ENCODE measurements around the gene SPOCD1. TPM values are rescaled to one million over a fixed set of nuclear protein-coding genes. Genes with fewer than 3 reads are reported as not detected.

Gene SPOCD1
- total and polyA plus RNA-seq, 5 donors from 2014 or later, result 1.1 TPM; not detected in 4

DNA sequence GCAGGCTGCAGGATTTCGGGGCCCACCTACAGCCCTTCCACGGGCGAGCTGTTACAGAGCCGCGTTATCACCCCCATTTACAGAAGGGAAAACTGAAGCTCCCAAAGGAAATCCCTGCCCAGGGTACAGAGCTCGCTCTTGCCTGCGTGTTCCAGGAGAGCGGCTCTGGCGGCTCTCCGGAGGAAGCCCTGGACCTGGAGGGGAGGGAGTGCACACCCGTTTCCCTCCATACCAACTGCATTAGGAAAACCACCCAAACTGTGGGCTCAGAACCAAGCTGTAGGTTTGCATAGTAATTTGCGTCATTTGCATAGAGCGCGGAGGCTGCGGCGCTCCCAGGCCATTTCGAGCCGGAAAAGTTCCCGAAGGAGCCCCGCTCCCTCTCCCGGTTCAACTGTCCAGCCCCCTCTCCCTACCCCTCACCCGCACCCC, 27.0 kb downstream of the SPOCD1 start:
- Mint-ChIP-seq H3K27me3 (no peaks in the 10 kb centered on the region), H3K4me3 (peak overlapping the region; percentile 84 to 94 (median 94)), H3K4me1 (peaks cover 0 to 15% (median 7%) of the 10 kb centered on the region in 4 donors), H3K27ac (peak overlapping the region in 2 of 3 donors; percentile 93 to 97), H3K9me3 (peaks cover 0 to 2% (median 0%) of the 10 kb centered on the region in 7 donors), H3K36me3 (no peaks in the 10 kb centered on the region)
- Histone ChIP-seq H3K4me3 (ENCODE audit: low read depth, low read length) (peak overlapping the region; percentile 83), H3K9me3 (ENCODE audit: control insufficient read depth in 2 of 2, low read length in 2 of 2) (no peaks in the 10 kb centered on the region), H3K27ac (ENCODE audit: insufficient read depth, low read length, poor library complexity, severe bottlenecking) (peak overlapping the region; percentile 82), H3K4me1 (ENCODE audit: control insufficient read depth, insufficient read depth, low read length, poor library complexity, severe bottlenecking) (peaks cover 19% of the 10 kb centered on the region), H3K36me3 (ENCODE audit: control insufficient read depth, insufficient read depth, low read length) (no peaks in the 10 kb centered on the region), H3K27me3 (ENCODE audit: control insufficient read depth, insufficient read depth, low read length) (peaks cover 4% of the 10 kb centered on the region)
- ATAC-seq (ENCODE audit: low read depth in 2 of 2), result peak; percentile 33 to 38
- no peak for DNase-seq

DNA sequence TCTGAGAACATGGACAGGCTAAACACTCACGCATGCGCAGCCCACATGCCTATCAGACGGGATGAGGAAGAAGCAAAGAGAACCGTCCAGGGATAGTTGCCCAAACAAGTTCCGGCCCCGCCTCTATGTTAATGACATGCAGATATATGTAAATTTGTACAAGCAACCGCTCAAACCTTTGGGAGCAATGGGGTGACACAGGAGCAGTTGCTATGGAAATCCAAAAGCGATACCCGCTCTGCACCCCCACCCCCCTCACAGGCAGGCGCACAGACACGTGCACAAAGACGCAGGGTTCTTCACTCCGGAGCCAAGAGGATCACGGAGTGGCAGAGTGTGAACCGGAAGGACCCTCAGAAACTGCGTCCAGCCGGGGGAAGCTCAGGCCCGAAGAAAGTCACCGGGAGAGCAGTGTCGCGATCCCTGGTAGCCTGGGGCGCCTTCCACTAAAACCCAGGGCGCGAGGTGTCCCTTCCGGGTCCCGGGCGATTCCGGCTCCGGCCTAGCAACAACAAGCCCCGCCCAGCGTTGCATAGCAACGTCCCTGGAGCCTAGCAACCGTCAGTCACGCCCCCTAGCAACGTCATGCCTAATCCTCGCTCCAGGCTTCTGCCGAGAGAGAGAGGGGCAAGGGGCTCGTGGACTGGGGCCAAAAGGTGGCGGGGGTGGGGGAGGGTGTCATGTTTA, 27.5 kb downstream of the SPOCD1 start:
- peaks cover 4% of the 10 kb centered on the region for H3K27me3 ChIP-seq (ENCODE audit: control insufficient read depth, insufficient read depth, low read length)
- H3K27me3 Mint-ChIP-seq, result no peaks in the 10 kb centered on the region
- DNase-seq (peak; percentile 84 to 90 (median 86)), ATAC-seq (ENCODE audit: low read depth in 2 of 2) (peak; percentile 64 to 66)
- H3K27ac ChIP-seq (ENCODE audit: insufficient read depth, low read length, poor library complexity, severe bottlenecking), result peak overlapping the region; percentile 82
- H3K4me1 ChIP-seq (ENCODE audit: control insufficient read depth, insufficient read depth, low read length, poor library complexity, severe bottlenecking), result peaks cover 19% of the 10 kb centered on the region
- peaks cover 0 to 15% (median 7%) of the 10 kb centered on the region in 4 donors for H3K4me1 Mint-ChIP-seq
- peaks cover 0 to 2% (median 0%) of the 10 kb centered on the region in 7 donors for H3K9me3 Mint-ChIP-seq
- peak overlapping the region; percentile 83 for H3K4me3 ChIP-seq (ENCODE audit: low read depth, low read length)
- H3K36me3 ChIP-seq (ENCODE audit: control insufficient read depth, insufficient read depth, low read length), result no peaks in the 10 kb centered on the region
- no peaks in the 10 kb centered on the region for H3K9me3 ChIP-seq (ENCODE audit: control insufficient read depth in 2 of 2, low read length in 2 of 2)
- H3K27ac Mint-ChIP-seq, result peak overlapping the region; percentile 93 to 97 (median 96)
- H3K4me3 Mint-ChIP-seq, result peak overlapping the region; percentile 84 to 94 (median 94)
- no peaks in the 10 kb centered on the region for H3K36me3 Mint-ChIP-seq

- Histone ChIP-seq H3K36me3 (ENCODE audit: control insufficient read depth, insufficient read depth, low read length) (no peaks in the 10 kb centered on the region), H3K4me1 (ENCODE audit: control insufficient read depth, insufficient read depth, low read length, poor library complexity, severe bottlenecking) (peaks cover 19% of the 10 kb centered on the region), H3K4me3 (ENCODE audit: low read depth, low read length) (peak overlapping the region; percentile 83), H3K27me3 (ENCODE audit: control insufficient read depth, insufficient read depth, low read length) (peaks cover 4% of the 10 kb centered on the region), H3K9me3 (ENCODE audit: control insufficient read depth in 2 of 2, low read length in 2 of 2) (no peaks in the 10 kb centered on the region), H3K27ac (ENCODE audit: insufficient read depth, low read length, poor library complexity, severe bottlenecking) (peak overlapping the region; percentile 82)
- Mint-ChIP-seq H3K36me3 (no peaks in the 10 kb centered on the region), H3K27ac (peak overlapping the region; percentile 93 to 97 (median 96)), H3K4me1 (peaks cover 0 to 15% (median 7%) of the 10 kb centered on the region in 4 donors), H3K27me3 (no peaks in the 10 kb centered on the region), H3K9me3 (no peaks in the 10 kb centered on the region), H3K4me3 (peak overlapping the region; percentile 84 to 94 (median 94))
- no peak for ATAC-seq (ENCODE audit: low read depth in 2 of 2)
- no peak for DNase-seq
These were observed 28.1 kb downstream of the SPOCD1 start for GRCh38 chr1:31787786-31788137.

DNA sequence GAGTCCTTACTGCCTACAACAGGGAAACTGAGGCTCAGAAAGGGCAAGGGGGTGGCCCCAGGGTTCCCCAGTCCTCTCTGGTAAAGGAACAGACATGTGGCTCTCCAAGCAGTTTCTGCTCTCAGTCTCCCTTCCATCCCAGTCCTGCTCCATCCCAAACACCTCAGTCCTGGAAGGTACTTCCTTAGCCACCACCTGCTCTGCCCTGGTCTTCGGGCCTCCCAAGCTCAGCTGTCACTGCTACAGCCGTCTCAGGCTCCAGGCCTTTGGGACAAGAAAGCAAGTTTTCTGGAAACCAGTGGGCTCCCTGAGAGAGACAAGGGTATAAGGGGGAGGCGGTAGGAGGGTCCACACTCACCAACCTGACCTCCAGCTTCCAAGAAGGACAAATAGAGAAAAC, 28.6 kb downstream of the SPOCD1 start:
- DNase-seq (no peak), ATAC-seq (ENCODE audit: low read depth in 2 of 2) (no peak)
- no peaks in the 10 kb centered on the region for H3K27me3 Mint-ChIP-seq
- no peaks in the 10 kb centered on the region for H3K36me3 ChIP-seq (ENCODE audit: control insufficient read depth, insufficient read depth, low read length)
- peak overlapping the region; percentile 82 for H3K27ac ChIP-seq (ENCODE audit: insufficient read depth, low read length, poor library complexity, severe bottlenecking)
- no peaks in the 10 kb centered on the region for H3K36me3 Mint-ChIP-seq
- H3K4me3 ChIP-seq (ENCODE audit: low read depth, low read length), result no peak overlapping the region
- H3K27me3 ChIP-seq (ENCODE audit: control insufficient read depth, insufficient read depth, low read length), result peaks cover 4% of the 10 kb centered on the region
- no peaks in the 10 kb centered on the region for H3K9me3 ChIP-seq (ENCODE audit: control insufficient read depth in 2 of 2, low read length in 2 of 2)
- H3K9me3 Mint-ChIP-seq, result no peaks in the 10 kb centered on the region
- peaks cover 19% of the 10 kb centered on the region for H3K4me1 ChIP-seq (ENCODE audit: control insufficient read depth, insufficient read depth, low read length, poor library complexity, severe bottlenecking)
- peaks cover 0 to 15% (median 7%) of the 10 kb centered on the region in 4 donors for H3K4me1 Mint-ChIP-seq
- H3K27ac Mint-ChIP-seq, result peak overlapping the region in 1 of 3 donors; percentile 93
- peak overlapping the region; percentile 84 to 94 (median 94) for H3K4me3 Mint-ChIP-seq

DNA sequence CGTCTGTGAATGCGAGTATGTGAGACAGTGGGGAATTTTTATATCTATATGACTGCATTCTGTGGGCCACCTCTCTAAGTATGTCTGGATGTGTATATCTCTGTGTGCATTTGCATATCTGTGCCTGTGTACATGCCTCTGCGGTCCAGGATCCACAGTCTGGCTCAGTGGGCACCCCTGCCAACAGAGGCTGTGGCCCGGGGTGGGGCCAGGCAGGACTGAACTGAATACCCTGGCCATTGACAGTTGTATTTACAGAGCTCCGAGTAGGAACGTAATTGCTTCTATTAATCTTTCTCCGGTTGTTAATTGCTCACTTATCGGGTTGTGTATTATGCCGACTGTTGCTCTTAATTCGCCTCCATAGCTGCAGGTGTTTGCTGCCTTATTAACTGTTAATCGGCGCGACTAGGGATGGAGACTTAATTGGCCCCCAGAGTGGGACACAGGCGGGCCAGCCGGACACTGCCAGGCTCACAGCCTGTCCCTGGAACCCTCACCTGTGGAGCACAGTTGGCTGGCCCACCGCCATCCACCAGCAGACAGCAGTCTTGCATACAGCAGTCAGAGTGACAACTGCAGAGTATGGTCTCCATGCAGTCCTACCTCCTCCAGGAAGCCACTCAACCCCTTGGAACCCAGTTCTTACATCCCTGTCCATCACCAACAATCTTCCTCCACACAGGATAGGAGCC, 29.3 kb downstream of the SPOCD1 start:
- peaks cover under 1% of the 10 kb centered on the region for H3K27me3 ChIP-seq (ENCODE audit: control insufficient read depth, insufficient read depth, low read length)
- Mint-ChIP-seq H3K36me3 (no peaks in the 10 kb centered on the region), H3K27me3 (no peaks in the 10 kb centered on the region), H3K4me1 (peaks cover 0 to 15% (median 7%) of the 10 kb centered on the region in 4 donors), H3K4me3 (peak overlapping the region in 2 of 4 donors; percentile 43 to 84), H3K9me3 (no peaks in the 10 kb centered on the region), H3K27ac (peak overlapping the region in 1 of 3 donors; percentile 18)
- no peaks in the 10 kb centered on the region for H3K36me3 ChIP-seq (ENCODE audit: control insufficient read depth, insufficient read depth, low read length)
- DNase-seq (peak in 1 of 3 donors; percentile 0), ATAC-seq (ENCODE audit: low read depth in 2 of 2) (no peak)
- H3K4me3 ChIP-seq (ENCODE audit: low read depth, low read length), result no peak overlapping the region
- no peaks in the 10 kb centered on the region for H3K9me3 ChIP-seq (ENCODE audit: control insufficient read depth in 2 of 2, low read length in 2 of 2)
- H3K4me1 ChIP-seq (ENCODE audit: control insufficient read depth, insufficient read depth, low read length, poor library complexity, severe bottlenecking), result peaks cover 19% of the 10 kb centered on the region
- no peak overlapping the region for H3K27ac ChIP-seq (ENCODE audit: insufficient read depth, low read length, poor library complexity, severe bottlenecking)

DNA sequence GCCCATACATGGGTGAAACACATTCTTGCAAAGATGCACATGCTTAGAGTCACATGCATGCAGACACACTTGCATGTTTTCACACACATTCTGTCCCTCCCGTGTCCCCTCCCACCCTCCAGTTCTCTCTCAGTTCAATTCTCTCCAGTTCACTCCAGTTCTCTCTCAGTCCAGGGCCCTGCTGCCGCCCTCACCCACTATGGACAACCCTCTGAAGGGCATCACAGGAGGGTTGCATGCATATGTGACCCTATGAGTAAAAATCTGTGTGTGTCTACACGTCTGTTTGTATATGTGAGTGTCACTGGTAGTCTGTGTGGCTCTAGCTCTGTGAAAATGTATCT, 29.9 kb downstream of the SPOCD1 start:
- H3K36me3 ChIP-seq (ENCODE audit: control insufficient read depth, insufficient read depth, low read length), result no peaks in the 10 kb centered on the region
- no peaks in the 10 kb centered on the region for H3K9me3 ChIP-seq (ENCODE audit: control insufficient read depth in 2 of 2, low read length in 2 of 2)
- ATAC-seq (ENCODE audit: low read depth in 2 of 2), result no peak
- no peak overlapping the region for H3K4me3 ChIP-seq (ENCODE audit: low read depth, low read length)
- H3K36me3 Mint-ChIP-seq, result no peaks in the 10 kb centered on the region
- no peaks in the 10 kb centered on the region for H3K9me3 Mint-ChIP-seq
- H3K27ac ChIP-seq (ENCODE audit: insufficient read depth, low read length, poor library complexity, severe bottlenecking), result no peak overlapping the region
- no peak for DNase-seq
- H3K27me3 ChIP-seq (ENCODE audit: control insufficient read depth, insufficient read depth, low read length), result no peaks in the 10 kb centered on the region
- H3K4me1 Mint-ChIP-seq, result peaks cover 0 to 15% (median 7%) of the 10 kb centered on the region in 4 donors
- no peaks in the 10 kb centered on the region for H3K27me3 Mint-ChIP-seq
- H3K4me1 ChIP-seq (ENCODE audit: control insufficient read depth, insufficient read depth, low read length, poor library complexity, severe bottlenecking), result peaks cover 19% of the 10 kb centered on the region
- H3K4me3 Mint-ChIP-seq, result peak overlapping the region in 1 of 4 donors; percentile 84
- peak overlapping the region in 1 of 3 donors; percentile 27 for H3K27ac Mint-ChIP-seq

DNA sequence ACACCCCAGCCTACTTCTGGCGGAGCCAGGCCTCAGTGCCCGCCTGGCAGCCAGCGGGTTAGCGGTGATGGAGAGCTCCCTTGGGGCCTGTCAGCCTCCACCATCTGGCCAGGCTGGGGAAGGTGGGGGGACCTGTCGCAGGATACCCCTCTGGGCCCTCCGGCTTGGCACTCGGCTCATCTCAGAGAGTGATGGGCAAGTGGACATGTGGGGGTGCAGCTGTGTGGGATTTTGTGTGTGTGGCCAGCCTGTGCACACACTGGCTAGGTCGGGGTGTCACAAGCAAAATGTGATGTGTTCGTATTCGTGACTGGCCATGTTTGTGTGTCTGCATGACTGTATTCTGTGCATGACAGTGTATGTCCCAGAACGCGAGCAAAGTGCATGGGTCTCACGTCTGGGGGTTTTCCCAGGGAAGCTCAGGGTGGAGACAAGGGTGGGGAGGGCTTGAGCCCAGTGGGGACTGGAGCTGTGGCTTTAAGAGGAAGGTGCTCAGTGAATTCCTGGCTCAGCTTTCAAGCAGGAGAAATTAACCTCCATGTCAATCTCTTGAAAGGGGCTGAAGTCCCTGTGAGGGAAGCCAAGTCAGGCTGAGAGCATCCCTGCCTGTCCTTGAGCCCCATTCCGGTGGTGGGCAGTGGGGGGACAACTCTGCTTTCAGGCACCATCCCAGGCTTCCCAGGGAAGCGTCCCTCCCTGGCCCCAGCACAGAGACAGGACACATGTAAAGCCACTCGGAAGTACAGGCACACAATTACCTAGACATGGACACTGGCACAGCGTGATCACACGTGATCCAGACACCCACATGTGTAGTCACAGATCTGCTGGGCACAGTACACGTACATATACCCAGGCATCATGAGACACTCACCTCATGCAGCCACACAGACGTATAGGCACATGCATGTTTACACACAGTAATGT, 30.5 kb downstream of the SPOCD1 start:
- Histone ChIP-seq H3K27me3 (ENCODE audit: control insufficient read depth, insufficient read depth, low read length) (no peaks in the 10 kb centered on the region), H3K4me3 (ENCODE audit: low read depth, low read length) (no peak overlapping the region), H3K4me1 (ENCODE audit: control insufficient read depth, insufficient read depth, low read length, poor library complexity, severe bottlenecking) (peaks cover 19% of the 10 kb centered on the region), H3K36me3 (ENCODE audit: control insufficient read depth, insufficient read depth, low read length) (no peaks in the 10 kb centered on the region), H3K27ac (ENCODE audit: insufficient read depth, low read length, poor library complexity, severe bottlenecking) (no peak overlapping the region), H3K9me3 (ENCODE audit: control insufficient read depth in 2 of 2, low read length in 2 of 2) (no peaks in the 10 kb centered on the region)
- H3K4me3 Mint-ChIP-seq, result peak overlapping the region in 1 of 4 donors; percentile 84
- H3K27me3 Mint-ChIP-seq, result no peaks in the 10 kb centered on the region
- DNase-seq (peak in 1 of 3 donors; percentile 0), ATAC-seq (ENCODE audit: low read depth in 2 of 2) (no peak)
- peak overlapping the region in 1 of 3 donors; percentile 9 for H3K27ac Mint-ChIP-seq
- no peaks in the 10 kb centered on the region for H3K36me3 Mint-ChIP-seq
- no peaks in the 10 kb centered on the region for H3K9me3 Mint-ChIP-seq
- peaks cover 0 to 15% (median 7%) of the 10 kb centered on the region in 4 donors for H3K4me1 Mint-ChIP-seq
